HG02642 (cell line): ENCODE measurements around the gene P2RX2.

ENCODE experiments used
- ATAC-seq: cut with Tn5 transposase; IDR thresholded peaks from one replicate; pipeline ENCODE4 v1.9.1; 2021; ENCODE audit warnings: mild to moderate bottlenecking; ENCODE audit not compliant: unreplicated experiment, poor library complexity

P2RX2 gene

GRCh38 chr12:132657004-132657727, 38.6 kb downstream of the P2RX2 start:
- no peak for ATAC-seq

- no peak for ATAC-seq
Observed at GRCh38 chr12:132658149-132658894, 39.7 kb downstream of the P2RX2 start.

GRCh38 chr12:132659146-132659545, 40.6 kb downstream of the P2RX2 start:
- ATAC-seq: no peak

GRCh38 chr12:132660052-132660451, 41.5 kb downstream of the P2RX2 start:
- ATAC-seq: no peak

GRCh38 chr12:132660996-132661395, 42.4 kb downstream of the P2RX2 start:
- no peak for ATAC-seq

- ATAC-seq: no peak
Observed at GRCh38 chr12:132661972-132662371, 43.4 kb downstream of the P2RX2 start.

- no peak for ATAC-seq
Observed at GRCh38 chr12:132662901-132663755, 44.6 kb downstream of the P2RX2 start.

GRCh38 chr12:132664206-132665148, 45.9 kb downstream of the P2RX2 start:
- no peak for ATAC-seq

GRCh38 chr12:132665149-132665491, 46.5 kb downstream of the P2RX2 start:
- ATAC-seq: no peak

- ATAC-seq: no peak
Observed at GRCh38 chr12:132665794-132666193, 47.2 kb downstream of the P2RX2 start.

- no peak for ATAC-seq
Observed at GRCh38 chr12:132668191-132669088, 49.9 kb downstream of the P2RX2 start.

GRCh38 chr12:132669166-132669879, 50.7 kb downstream of the P2RX2 start:
- no peak for ATAC-seq
